Measurements from ENCODE around the gene TNIP2. TPM values are rescaled to one million over a fixed set of nuclear protein-coding genes. Genes with fewer than 3 reads are reported as not detected.

The TNIP2 gene
- total RNA-seq, 1 donor, result 31.5 TPM

DNA sequence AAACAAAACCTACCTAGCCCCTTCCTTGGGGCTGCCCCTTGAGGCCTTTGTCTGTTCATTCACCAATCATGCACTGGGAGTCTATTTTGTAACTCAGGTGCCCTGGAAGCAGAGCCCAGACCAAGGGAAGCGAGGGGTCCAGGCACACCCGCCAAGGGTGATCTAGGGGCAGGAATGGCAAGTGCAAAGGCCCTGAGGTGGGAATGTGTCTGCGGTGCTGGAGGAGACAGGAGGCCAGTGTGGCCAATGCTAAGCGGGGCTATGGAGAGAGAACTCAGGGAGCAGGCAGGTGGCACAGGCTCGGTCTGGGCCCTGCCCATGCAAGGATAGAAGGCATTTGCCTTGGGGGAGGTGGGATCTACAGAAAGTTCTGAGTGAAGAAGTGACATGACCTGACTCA, 33.2 kb upstream of the TNIP2 start:
- TF ChIP-seq, protein P1, sequence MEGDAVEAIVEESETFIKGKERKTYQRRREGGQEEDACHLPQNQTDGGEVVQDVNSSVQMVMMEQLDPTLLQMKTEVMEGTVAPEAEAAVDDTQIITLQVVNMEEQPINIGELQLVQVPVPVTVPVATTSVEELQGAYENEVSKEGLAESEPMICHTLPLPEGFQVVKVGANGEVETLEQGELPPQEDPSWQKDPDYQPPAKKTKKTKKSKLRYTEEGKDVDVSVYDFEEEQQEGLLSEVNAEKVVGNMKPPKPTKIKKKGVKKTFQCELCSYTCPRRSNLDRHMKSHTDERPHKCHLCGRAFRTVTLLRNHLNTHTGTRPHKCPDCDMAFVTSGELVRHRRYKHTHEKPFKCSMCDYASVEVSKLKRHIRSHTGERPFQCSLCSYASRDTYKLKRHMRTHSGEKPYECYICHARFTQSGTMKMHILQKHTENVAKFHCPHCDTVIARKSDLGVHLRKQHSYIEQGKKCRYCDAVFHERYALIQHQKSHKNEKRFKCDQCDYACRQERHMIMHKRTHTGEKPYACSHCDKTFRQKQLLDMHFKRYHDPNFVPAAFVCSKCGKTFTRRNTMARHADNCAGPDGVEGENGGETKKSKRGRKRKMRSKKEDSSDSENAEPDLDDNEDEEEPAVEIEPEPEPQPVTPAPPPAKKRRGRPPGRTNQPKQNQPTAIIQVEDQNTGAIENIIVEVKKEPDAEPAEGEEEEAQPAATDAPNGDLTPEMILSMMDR (IDR thresholded peaks at IDR 0.05; ENCODE audit: insufficient read depth, low read length), result no peak
- H3K4me3 ChIP-seq (ENCODE audit: low read depth, low read length), result no peak overlapping the region
- DNase-seq (ENCODE audit: low read depth), result no peak

DNA sequence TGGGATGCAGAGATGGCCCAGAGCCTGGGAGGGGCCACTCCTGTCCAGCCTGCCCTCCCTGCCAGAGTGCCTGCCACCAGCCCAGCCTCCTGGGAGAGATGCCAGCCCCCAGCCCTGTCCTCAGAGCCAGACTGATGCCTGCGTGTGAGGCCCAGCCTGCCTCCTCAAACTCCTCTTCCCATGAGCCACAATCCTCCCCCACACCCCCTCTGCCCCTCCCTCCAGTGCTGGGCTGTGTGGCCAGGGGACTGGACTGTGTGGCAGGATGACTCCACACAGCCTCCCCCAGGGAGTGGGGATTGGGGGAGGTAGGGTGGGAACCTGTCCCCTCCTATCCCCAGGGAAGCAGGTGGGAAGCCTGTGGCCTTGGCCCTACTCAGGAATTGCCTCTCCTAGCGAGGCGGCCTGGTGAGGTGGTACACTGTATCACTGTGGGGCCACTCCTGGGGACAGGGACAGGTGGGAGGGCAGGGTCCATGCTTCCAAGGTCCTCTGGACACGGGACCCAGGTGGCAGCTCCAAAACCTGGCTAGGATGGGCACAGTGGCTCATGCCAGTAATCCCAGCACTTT, 32.5 kb upstream of the TNIP2 start:
- H3K4me3 ChIP-seq (ENCODE audit: low read depth, low read length), result no peak overlapping the region
- TF ChIP-seq, protein P1 (IDR thresholded peaks at IDR 0.05; ENCODE audit: insufficient read depth, low read length), result no peak
- peak; percentile 39 for DNase-seq (ENCODE audit: low read depth)

DNA sequence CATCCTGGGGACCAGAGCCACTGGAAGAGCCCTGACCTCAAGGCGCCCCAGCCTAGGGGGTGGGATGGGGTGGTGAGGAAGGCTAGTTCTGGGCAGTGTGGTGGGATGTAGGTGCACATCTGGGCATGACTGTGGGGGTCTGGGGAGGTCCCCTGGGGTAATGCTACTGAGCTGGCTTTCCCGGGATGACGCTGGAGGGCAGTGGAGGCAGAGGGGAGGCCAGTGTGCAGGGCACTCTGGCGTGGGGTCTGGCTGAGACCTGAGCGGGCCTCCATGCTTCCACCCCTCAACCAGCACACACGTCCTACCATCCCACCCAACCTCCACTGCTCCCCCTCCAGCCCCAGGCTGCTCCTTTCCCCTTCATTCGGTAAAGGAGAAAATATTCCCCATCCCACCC, 32.0 kb upstream of the TNIP2 start:
- TF ChIP-seq, protein P1 (IDR thresholded peaks at IDR 0.05; ENCODE audit: insufficient read depth, low read length), result no peak
- no peak overlapping the region for H3K4me3 ChIP-seq (ENCODE audit: low read depth, low read length)
- no peak for DNase-seq (ENCODE audit: low read depth)

DNA sequence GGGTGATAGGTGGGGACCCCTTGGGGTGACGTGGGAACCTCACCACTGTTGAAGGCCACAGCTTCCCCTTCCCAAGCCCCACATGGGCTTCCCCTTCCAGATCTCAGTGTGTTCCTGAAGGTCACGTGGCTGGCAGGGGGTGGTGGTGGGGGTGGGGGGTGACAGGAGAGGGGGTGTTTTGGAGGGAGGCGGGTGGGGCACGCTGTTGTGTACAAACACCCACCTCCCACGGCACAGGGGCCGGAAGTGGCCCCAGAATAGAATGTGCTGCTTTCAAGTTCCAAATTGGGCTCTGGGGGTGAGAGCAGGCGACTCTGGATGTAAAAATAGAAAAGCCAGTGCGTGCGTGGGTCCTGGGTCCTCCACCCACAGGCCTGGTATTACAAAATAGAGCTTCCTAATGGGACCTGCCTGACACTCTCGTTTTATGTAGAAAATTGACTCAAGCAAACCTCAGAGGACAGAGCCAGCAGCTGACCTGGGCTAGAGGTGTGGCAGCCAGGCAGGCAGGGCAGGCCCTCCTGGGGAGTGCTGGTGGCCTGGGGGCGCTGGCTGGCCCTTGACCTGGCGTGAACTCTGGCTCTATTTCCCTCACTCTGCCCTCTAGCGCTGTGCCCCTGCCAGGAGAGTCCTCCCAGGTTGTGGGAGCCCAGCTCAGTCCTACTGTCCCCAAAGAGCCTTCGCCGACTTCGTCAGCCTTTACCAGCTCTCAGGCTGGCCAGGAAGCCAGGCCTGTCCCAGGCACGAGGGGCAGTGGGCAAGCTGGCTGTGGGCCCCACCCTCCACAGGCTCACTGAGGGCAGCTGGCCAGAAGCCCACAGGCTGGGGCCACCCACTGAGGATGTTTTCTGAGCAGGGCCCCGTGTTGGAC, 31.3 kb upstream of the TNIP2 start:
- TF ChIP-seq, protein P1 (IDR thresholded peaks at IDR 0.05; ENCODE audit: insufficient read depth, low read length), result no peak
- no peak overlapping the region for H3K4me3 ChIP-seq (ENCODE audit: low read depth, low read length)
- no peak for DNase-seq (ENCODE audit: low read depth)

DNA sequence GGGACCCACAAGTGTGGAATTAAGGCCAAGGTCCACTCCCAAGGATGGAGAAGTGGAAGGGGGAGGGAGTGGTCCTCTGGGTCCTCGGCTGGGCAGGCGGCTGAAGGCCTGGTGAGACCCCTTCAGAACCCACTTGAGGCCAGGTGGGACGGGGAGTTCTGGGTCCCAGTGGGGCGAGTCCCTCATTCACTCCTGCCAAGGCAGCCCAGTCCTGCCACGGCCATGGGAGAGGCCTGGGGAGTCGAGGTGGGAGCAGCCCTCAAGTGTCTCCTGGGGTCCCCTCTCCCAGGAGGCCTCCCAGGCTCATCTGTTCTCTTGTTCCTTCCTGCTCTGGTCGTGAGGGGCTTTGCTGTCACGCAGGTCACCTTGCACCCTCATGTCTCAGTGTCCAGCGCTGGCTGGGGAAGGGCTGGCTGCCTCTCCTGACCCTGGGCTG, 30.7 kb upstream of the TNIP2 start:
- H3K4me3 ChIP-seq (ENCODE audit: low read depth, low read length), result no peak overlapping the region
- TF ChIP-seq, protein P1 (IDR thresholded peaks at IDR 0.05; ENCODE audit: insufficient read depth, low read length), result no peak
- no peak for DNase-seq (ENCODE audit: low read depth)

DNA sequence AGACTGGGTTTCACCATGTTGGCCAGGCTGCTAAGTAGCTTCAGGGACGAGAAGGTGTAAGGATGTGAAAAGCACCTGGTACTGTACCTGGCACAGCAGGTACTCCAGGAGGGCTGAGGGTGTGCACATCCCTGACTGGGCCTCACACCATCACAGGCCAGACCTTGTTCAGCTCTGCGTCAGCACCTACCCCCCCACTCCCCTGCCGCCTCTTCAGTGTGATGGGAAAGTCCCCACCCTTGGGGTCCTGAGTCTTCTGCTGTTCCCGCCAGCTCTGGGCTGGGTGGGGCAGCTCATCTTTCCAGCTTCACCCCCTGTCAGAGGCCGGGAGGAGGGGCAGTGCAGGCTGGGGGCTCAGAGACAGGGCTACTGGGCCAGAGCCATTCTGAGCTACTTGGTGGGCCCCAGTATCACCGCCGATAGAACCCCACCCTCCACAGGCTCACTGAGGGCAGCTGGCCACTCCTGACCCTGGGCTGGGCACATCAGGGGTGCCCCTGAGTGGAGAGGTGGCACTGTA, 30.1 kb upstream of the TNIP2 start:
- H3K4me3 ChIP-seq (ENCODE audit: low read depth, low read length), result no peak overlapping the region
- DNase-seq (ENCODE audit: low read depth), result no peak
- TF ChIP-seq, protein P1 (IDR thresholded peaks at IDR 0.05; ENCODE audit: insufficient read depth, low read length), result no peak

All from fibroblast of the aortic adventitia (primary cell).